ENCODE measurements around the gene SLC12A7.

DNA sequence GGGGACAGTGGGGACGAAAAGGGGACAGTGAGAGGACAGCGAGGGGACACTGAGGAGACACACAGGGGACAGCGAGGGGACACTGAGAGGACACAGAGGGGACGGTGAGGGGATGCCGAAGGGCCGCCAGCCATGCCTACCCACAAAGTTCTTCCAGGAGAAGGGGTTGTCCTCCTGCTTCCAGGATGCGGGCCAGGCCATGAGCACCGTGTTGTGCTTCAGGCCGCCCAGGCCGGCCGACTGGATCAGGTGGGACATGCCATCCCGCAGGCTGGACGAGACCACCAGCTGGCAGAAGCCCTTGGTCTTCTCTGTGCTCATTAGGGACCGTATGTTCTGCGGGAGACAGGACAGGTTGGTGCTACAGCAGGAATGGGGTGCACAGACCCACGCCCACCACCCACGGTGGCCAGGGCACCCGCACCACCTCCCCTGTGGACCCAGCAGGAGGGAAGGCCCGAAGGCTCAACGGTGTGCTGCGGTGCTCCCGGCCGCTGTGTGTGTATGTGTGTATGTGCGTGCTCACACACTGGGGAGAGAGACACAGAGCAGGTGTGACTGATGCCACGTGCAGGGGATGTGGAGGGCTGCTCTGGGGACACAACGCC, 46.6 kb downstream of the SLC12A7 start:
- TF ChIP-seq, protein P1, sequence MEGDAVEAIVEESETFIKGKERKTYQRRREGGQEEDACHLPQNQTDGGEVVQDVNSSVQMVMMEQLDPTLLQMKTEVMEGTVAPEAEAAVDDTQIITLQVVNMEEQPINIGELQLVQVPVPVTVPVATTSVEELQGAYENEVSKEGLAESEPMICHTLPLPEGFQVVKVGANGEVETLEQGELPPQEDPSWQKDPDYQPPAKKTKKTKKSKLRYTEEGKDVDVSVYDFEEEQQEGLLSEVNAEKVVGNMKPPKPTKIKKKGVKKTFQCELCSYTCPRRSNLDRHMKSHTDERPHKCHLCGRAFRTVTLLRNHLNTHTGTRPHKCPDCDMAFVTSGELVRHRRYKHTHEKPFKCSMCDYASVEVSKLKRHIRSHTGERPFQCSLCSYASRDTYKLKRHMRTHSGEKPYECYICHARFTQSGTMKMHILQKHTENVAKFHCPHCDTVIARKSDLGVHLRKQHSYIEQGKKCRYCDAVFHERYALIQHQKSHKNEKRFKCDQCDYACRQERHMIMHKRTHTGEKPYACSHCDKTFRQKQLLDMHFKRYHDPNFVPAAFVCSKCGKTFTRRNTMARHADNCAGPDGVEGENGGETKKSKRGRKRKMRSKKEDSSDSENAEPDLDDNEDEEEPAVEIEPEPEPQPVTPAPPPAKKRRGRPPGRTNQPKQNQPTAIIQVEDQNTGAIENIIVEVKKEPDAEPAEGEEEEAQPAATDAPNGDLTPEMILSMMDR (conservative IDR thresholded peaks at IDR 0.05): no peak
- TF ChIP-seq EZH2 (IDR thresholded peaks at IDR 0.05; ENCODE audit: low read depth): no peak

All from PC-9 (cell line).